Transverse colon (tissue), 4 donors: Measurements from ENCODE around the gene DOP1B. TPM values are rescaled to one million over a fixed set of nuclear protein-coding genes. Genes with fewer than 3 reads are reported as not detected.

ENCODE experiments used
- DNase-seq: peaks from one replicate; pipeline ENCODE4 v3.0.0-alpha.2; 2019
- H3K27ac ChIP-seq, 4 donors: fragments of 200-600 bp; sonication (generic); 2 replicates each; pipeline ENCODE4 v1.5.1; 2016 to 2018; ENCODE audit warnings: inconsistent platforms in 4 of 4
- H3K27me3 ChIP-seq: fragments of 200-600 bp; sonication (generic); 2 replicates; pipeline ENCODE4 v1.5.1; 2017; ENCODE audit warnings: inconsistent platforms
- H3K36me3 ChIP-seq, 4 donors: fragments of 200-600 bp; sonication (generic); 2 replicates each; pipeline ENCODE4 v1.5.1; 2017 to 2019; ENCODE audit warnings: inconsistent platforms in 4 of 4
- H3K4me1 ChIP-seq, 4 donors: fragments of 200-600 bp; sonication (generic); 2 replicates each; pipeline ENCODE4 v1.5.1; 2017 to 2020; ENCODE audit warnings: inconsistent platforms in 4 of 4
- H3K4me3 ChIP-seq, 4 donors: fragments of 200-600 bp; sonication (generic); 1 replicate in 1 of 4; 2 replicates in 3 of 4; pipeline versions ENCODE4 v1.5.1 to v1.6.1; 2017 to 2019; ENCODE audit warnings: inconsistent platforms in 4 of 4
- H3K9me3 ChIP-seq, 2 donors: fragments of 200-600 bp; sonication (generic); 2 replicates each; pipeline ENCODE4 v1.5.1; 2017 to 2019; ENCODE audit warnings: inconsistent platforms in 2 of 2
- CTCF ChIP-seq, 5 experiments: fragments of 200-600 bp in 3 of 5; fragments of 450-650 bp in 2 of 5; sonication (generic) in 3 of 5; IDR thresholded peaks; 1 replicate in 2 of 5; 2 replicates in 3 of 5; pipeline ENCODE4 v1.5.1; 2016 to 2017; ENCODE audit warnings: antibody characterized with exemption in 5 of 5, inconsistent platforms in 3 of 5, mild to moderate bottlenecking in 2 of 5, moderate library complexity in 1 of 5
- EP300 ChIP-seq: sonication (generic); formaldehyde crosslinking; IDR thresholded peaks from one replicate; pipeline ENCODE4 v1.6.1; 2017; ENCODE audit warnings: antibody characterized with exemption, low read depth
- POLR2A ChIP-seq: fragments of 450-650 bp; IDR thresholded peaks from one replicate; pipeline ENCODE4 v1.6.1; 2016; ENCODE audit warnings: antibody characterized with exemption, mild to moderate bottlenecking, moderate library complexity
- POLR2AphosphoS5 ChIP-seq, 3 donors: sonication (generic); formaldehyde crosslinking; IDR thresholded peaks; one replicate each; pipeline ENCODE4 v1.6.1; 2016; ENCODE audit warnings: antibody characterized with exemption in 3 of 3
- WGBS, 2 donors: methylation state at CpG; one replicate each; pipeline ENCODE4 v1.1.5; 2018; ENCODE audit warnings: low coverage in 1 of 2; 5-methylcytosine and 5-hydroxymethylcytosine counted together
- in situ Hi-C, 4 donors: fragments of 200-750 bp; cut with MboI; loops; one replicate each; pipeline versions ENCODE4 v1.15.0 to v1.15.1; 2017; ENCODE audit warnings: low sequenced_read_pairs in 3 of 4, low pct_ligation_motif_present in 1 of 4, low pct_unique_long_range_greater_than_20kb in 1 of 4
- intact Hi-C: fragments of 100-400 bp; cut with DNase I; formaldehyde crosslinking; loops from one replicate; pipeline ENCODE4 v1.15.1; 2023; ENCODE audit warnings: low total_unique reads
- total RNA-seq, 4 donors: library from RNA; depleted of rRNA; stranded (reverse); fragments of >200 nt; gene quantifications; one replicate each; pipeline ENCODE4 v1.1.0, GENCODE V29; 2016

Gene DOP1B
- total RNA-seq, 4 donors from 2014 or later = 49.4 to 74.4 (median 61.0) TPM

- Histone ChIP-seq H3K27ac (no peak overlapping the region), H3K9me3 (no peaks in the 10 kb centered on the region), H3K36me3 (peaks cover 0 to 14% (median 5%) of the 10 kb centered on the region in 4 donors), H3K4me3 (no peak overlapping the region), H3K4me1 (peaks cover 0 to 20% (median 10%) of the 10 kb centered on the region in 4 donors), H3K27me3 (no peaks in the 10 kb centered on the region)
- intact Hi-C loops = no loop called here
- WGBS, 2 donors = 88% methylated on average over 19 of the region's 19 CpGs; no CpG with 5 or more reads in 1 of the 2 donors
- in situ Hi-C loops = no loop called here
- TF ChIP-seq POLR2A = no peak
- no peak for TF ChIP-seq CTCF (IDR thresholded peaks at IDR 0.05)
- TF ChIP-seq POLR2AphosphoS5 (IDR thresholded peaks at IDR 0.05) = no peak
- no peak for TF ChIP-seq EP300
- DNase-seq = no peak
Observed at GRCh38 chr21:36169470-36170128, 13.0 kb downstream of the DOP1B start.

- Histone ChIP-seq H3K27me3 (no peaks in the 10 kb centered on the region), H3K9me3 (no peaks in the 10 kb centered on the region), H3K4me1 (peaks cover 0 to 12% (median 8%) of the 10 kb centered on the region in 4 donors), H3K36me3 (peaks cover 0 to 14% (median 5%) of the 10 kb centered on the region in 4 donors), H3K27ac (no peak overlapping the region), H3K4me3 (no peak overlapping the region)
- intact Hi-C loops = no loop called here
- 89 to 97% methylated on average over 6 of the region's 6 CpGs for WGBS, 2 donors
- in situ Hi-C loops = no loop called here
- no peak for TF ChIP-seq POLR2A
- no peak for TF ChIP-seq CTCF (IDR thresholded peaks at IDR 0.05)
- TF ChIP-seq EP300 = no peak
- TF ChIP-seq POLR2AphosphoS5 (IDR thresholded peaks at IDR 0.05) = no peak
- no peak for DNase-seq
Observed at GRCh38 chr21:36170823-36171222, 14.2 kb downstream of the DOP1B start.

GRCh38 chr21:36171336-36171735 lies 14.7 kb downstream of the DOP1B start:
- no peaks in the 10 kb centered on the region for H3K9me3 ChIP-seq
- H3K4me3 ChIP-seq = no peak overlapping the region
- peaks cover 0 to 11% (median 8%) of the 10 kb centered on the region in 4 donors for H3K4me1 ChIP-seq
- no peaks in the 10 kb centered on the region for H3K27me3 ChIP-seq
- TF ChIP-seq CTCF (IDR thresholded peaks at IDR 0.05) (no peak), POLR2A (no peak), POLR2AphosphoS5 (IDR thresholded peaks at IDR 0.05) (no peak), EP300 (no peak)
- in situ Hi-C loops (no loop called here), intact Hi-C loops (no loop called here)
- 56 to 87% methylated on average over 2 to 5 of the region's 5 CpGs for WGBS, 2 donors
- DNase-seq = no peak
- H3K36me3 ChIP-seq = peaks cover 0 to 14% (median 5%) of the 10 kb centered on the region in 4 donors
- no peak overlapping the region for H3K27ac ChIP-seq

GRCh38 chr21:36171741-36172331 lies 15.2 kb downstream of the DOP1B start:
- no peak overlapping the region for H3K27ac ChIP-seq

More at GRCh38 chr21:36171741-36172331, 15.2 kb downstream of the DOP1B start:
- H3K4me3 ChIP-seq = no peak overlapping the region
- in situ Hi-C loops (no loop called here), intact Hi-C loops (no loop called here)
- no peak for TF ChIP-seq POLR2AphosphoS5 (IDR thresholded peaks at IDR 0.05)
- no peak for TF ChIP-seq CTCF (IDR thresholded peaks at IDR 0.05)
- no peak for TF ChIP-seq POLR2A
- no peak for TF ChIP-seq EP300
- no peak for DNase-seq
- no peaks in the 10 kb centered on the region for H3K27me3 ChIP-seq
- H3K4me1 ChIP-seq = peaks cover 0 to 6% (median 3%) of the 10 kb centered on the region in 4 donors
- H3K9me3 ChIP-seq = no peaks in the 10 kb centered on the region
- 56 to 87% methylated on average over 2 to 8 of the region's 9 CpGs for WGBS, 2 donors
- peaks cover 0 to 14% (median 5%) of the 10 kb centered on the region in 4 donors for H3K36me3 ChIP-seq
